ENCODE measurements around the gene PNPLA7. TPM values are rescaled to one million over a fixed set of nuclear protein-coding genes. Genes with fewer than 3 reads are reported as not detected.

PNPLA7 gene
- total RNA-seq, 1 experiment from 2014 or later, result 1.3 TPM

GRCh38 chr9:137509198-137509597 lies 41.0 kb downstream of the PNPLA7 start:
- H3K4me1 Mint-ChIP-seq, result no peaks in the 10 kb centered on the region
- CTCF ChIA-PET, result interaction anchor here (0.6 to 2.8 kb wide), 16 partner anchors 9 to 543 kb away, joined by 3 to 11 read pairs (median 3); partner anchors contain the start of genes EXD3, MRPL41, NOXA1 and NSMF

GRCh38 chr9:137506702-137507171 lies 43.5 kb downstream of the PNPLA7 start:
- Mint-ChIP-seq H3K4me3 (no peak overlapping the region), H3K4me1 (no peaks in the 10 kb centered on the region), H3K9me3 (peaks cover 41% of the 10 kb centered on the region), H3K36me3 (peaks cover 19% of the 10 kb centered on the region), H3K27me3 (ENCODE audit: low read depth) (peaks cover 11% of the 10 kb centered on the region), H3K27ac (no peak overlapping the region)
- POLR2A ChIA-PET, result no interaction called here
- CTCF ChIA-PET, result no interaction called here
- DNase-seq (ENCODE audit: low spot score) (no peak), ATAC-seq (no peak)
- TF ChIP-seq ZNF416 (CRISPR knock-in tag; IDR thresholded peaks at IDR 0.05) (no peak), TP53 (CRISPR knock-in tag; IDR thresholded peaks at IDR 0.05) (no peak), ZNF121 (CRISPR knock-in tag; IDR thresholded peaks at IDR 0.05) (no peak), PRDM15 (CRISPR knock-in tag; IDR thresholded peaks at IDR 0.05) (no peak), PREB (CRISPR knock-in tag; IDR thresholded peaks at IDR 0.05; ENCODE audit: borderline replicate concordance) (no peak), TCF7 (CRISPR knock-in tag; IDR thresholded peaks at IDR 0.05; ENCODE audit: low read depth) (no peak), CTCF (IDR thresholded peaks at IDR 0.05) (no peak), ARID4B (CRISPR knock-in tag; IDR thresholded peaks at IDR 0.05; ENCODE audit: borderline replicate concordance) (no peak), ZNF671 (CRISPR knock-in tag; IDR thresholded peaks at IDR 0.05) (no peak), MAX (CRISPR knock-in tag; IDR thresholded peaks at IDR 0.05) (no peak)

More at GRCh38 chr9:137509198-137509597, 41.0 kb downstream of the PNPLA7 start:
- H3K36me3 Mint-ChIP-seq, result 0 out of 2 replicates have a peak, but pooled peaks cover 5% of the 10 kb centered on the region
- H3K4me3 Mint-ChIP-seq, result no peak overlapping the region
- no peak for DNase-seq (ENCODE audit: low spot score)
- ATAC-seq, result no peak
- POLR2A ChIA-PET, result no interaction called here
- peaks cover 25% of the 10 kb centered on the region for H3K9me3 Mint-ChIP-seq
- no peak overlapping the region for H3K27ac Mint-ChIP-seq
- no peak for TF ChIP-seq ZNF512 (CRISPR knock-in tag; IDR thresholded peaks at IDR 0.05; ENCODE audit: borderline replicate concordance)
- TF ChIP-seq CBFB (CRISPR knock-in tag; IDR thresholded peaks at IDR 0.05; ENCODE audit: low read depth), result no peak
- no peak for TF ChIP-seq ELF4 (CRISPR knock-in tag; IDR thresholded peaks at IDR 0.05; ENCODE audit: low read depth)
- TF ChIP-seq ATF3 (CRISPR knock-in tag; conservative IDR thresholded peaks at IDR 0.05), result no peak
- no peaks in the 10 kb centered on the region; the same call in 1 of the 2 replicates for H3K27me3 Mint-ChIP-seq (ENCODE audit: low read depth)
